GM21390 (cell line): ENCODE data around the gene ARL16.

Experiments used
- ATAC-seq: cut with Tn5 transposase; IDR thresholded peaks from one replicate; pipeline ENCODE4 v1.9.1; 2021; ENCODE audit not compliant: unreplicated experiment

The ARL16 gene

GRCh38 chr17:81683584-81684441 is at the start of gene ARL16, which contains the start of gene HGS:
Gene ARL16, minus strand, starts transcription at chr17:81683797. Its CDS starts 44 bp downstream, at chr17:81683753.
Gene HGS, plus strand, starts transcription at chr17:81684011. Its CDS starts 56 bp downstream, at chr17:81684067.
- ATAC-seq: peak; percentile 91

- no peak for ATAC-seq
Measured at GRCh38 chr17:81727324-81728031, 43.9 kb upstream of the ARL16 start.

GRCh38 chr17:81726004-81726403 is 42.4 kb upstream of the ARL16 start:
- no peak for ATAC-seq

- no peak for ATAC-seq
Measured at GRCh38 chr17:81725439-81725838, 41.8 kb upstream of the ARL16 start.

GRCh38 chr17:81723651-81724209 is 40.1 kb upstream of the ARL16 start:
- no peak for ATAC-seq

- ATAC-seq: no peak
Measured at GRCh38 chr17:81722184-81723120, 38.9 kb upstream of the ARL16 start.

- no peak for ATAC-seq
Measured at GRCh38 chr17:81720267-81721071, 36.9 kb upstream of the ARL16 start.

GRCh38 chr17:81719410-81720266 is 36.0 kb upstream of the ARL16 start:
- no peak for ATAC-seq

GRCh38 chr17:81717766-81718089 is 34.1 kb upstream of the ARL16 start:
- no peak for ATAC-seq

- no peak for ATAC-seq
Measured at GRCh38 chr17:81717049-81717765, 33.6 kb upstream of the ARL16 start.

GRCh38 chr17:81716674-81716996 is 33.0 kb upstream of the ARL16 start:
- no peak for ATAC-seq

GRCh38 chr17:81715872-81716673 is 32.5 kb upstream of the ARL16 start:
- ATAC-seq: no peak

- ATAC-seq: no peak
Measured at GRCh38 chr17:81715107-81715871, 31.7 kb upstream of the ARL16 start.

- ATAC-seq: no peak
Measured at GRCh38 chr17:81714412-81715106, 31.0 kb upstream of the ARL16 start.

GRCh38 chr17:81713556-81714411 is 30.2 kb upstream of the ARL16 start:
- no peak for ATAC-seq
